Measurements from ENCODE around the gene KYNU. TPM values are rescaled to one million over a fixed set of nuclear protein-coding genes. Genes with fewer than 3 reads are reported as not detected.
A peak's percentile ranks its signal among the peaks of the same experiment; 100 is the strongest.

KYNU gene
- total and polyA plus RNA-seq, 2 of the 13 experiments (the other 11 are each of a cell fraction or from before 2014, with no cell fraction given): 21.9 to 68.6 TPM

DNA sequence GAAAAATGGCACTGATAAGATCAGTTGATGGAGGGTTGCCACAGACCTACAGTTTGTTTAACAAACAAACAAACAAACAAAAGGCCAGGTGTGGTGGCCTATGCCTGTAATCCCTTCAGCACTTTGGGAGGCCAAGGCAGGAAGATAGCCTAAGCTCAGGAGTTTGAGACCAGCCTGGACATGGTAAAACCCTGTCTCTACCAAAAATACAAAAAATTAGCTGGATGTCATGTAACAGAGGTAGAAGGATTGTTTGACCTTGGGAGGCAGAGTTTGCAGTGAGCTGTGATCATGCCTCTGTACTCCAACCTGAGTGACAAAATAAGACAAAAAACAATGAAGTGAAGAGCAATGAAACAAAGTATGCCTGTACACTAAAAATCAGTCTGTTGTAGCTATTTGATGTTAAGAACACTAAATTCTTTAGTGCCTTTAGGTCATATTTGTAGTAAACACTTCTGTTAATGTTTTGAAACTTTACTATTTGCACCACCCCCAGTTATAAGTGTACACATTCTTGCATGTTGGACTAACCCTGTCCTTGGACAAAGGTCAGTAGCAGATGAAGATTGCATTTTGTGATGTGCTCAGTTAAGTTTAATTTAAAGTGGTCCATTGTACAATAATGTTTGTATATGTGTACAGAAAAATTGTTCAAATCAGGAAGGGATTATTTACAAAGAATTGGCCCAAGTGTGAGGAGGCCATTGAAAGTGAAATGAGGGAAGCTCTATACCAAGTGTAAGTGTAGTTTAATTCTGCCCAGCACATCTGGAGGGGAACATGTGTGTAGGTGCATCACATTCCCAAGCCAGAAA, 73.9 kb downstream of the KYNU start (continued):
- peak; percentile 18; the same call in 1 of the 2 replicates for TF ChIP-seq ARID4A (CRISPR knock-in tag; IDR thresholded peaks at IDR 0.05; ENCODE audit: borderline replicate concordance)
- no peak for TF ChIP-seq NCOA1 (CRISPR knock-in tag; IDR thresholded peaks at IDR 0.05)
- TF ChIP-seq FOXP1 (IDR thresholded peaks at IDR 0.05): peak; percentile 76
- TF ChIP-seq FOXP1 (CRISPR knock-in tag; IDR thresholded peaks at IDR 0.05): peak; percentile 96
- TF ChIP-seq ZFP1 (CRISPR knock-in tag; IDR thresholded peaks at IDR 0.05): 0 out of 2 replicates have a peak, but pooled peaks have one; percentile 38
- peak; percentile 70 for TF ChIP-seq TBX2 (CRISPR knock-in tag; IDR thresholded peaks at IDR 0.05; ENCODE audit: borderline replicate concordance)
- TF ChIP-seq, protein P1, sequence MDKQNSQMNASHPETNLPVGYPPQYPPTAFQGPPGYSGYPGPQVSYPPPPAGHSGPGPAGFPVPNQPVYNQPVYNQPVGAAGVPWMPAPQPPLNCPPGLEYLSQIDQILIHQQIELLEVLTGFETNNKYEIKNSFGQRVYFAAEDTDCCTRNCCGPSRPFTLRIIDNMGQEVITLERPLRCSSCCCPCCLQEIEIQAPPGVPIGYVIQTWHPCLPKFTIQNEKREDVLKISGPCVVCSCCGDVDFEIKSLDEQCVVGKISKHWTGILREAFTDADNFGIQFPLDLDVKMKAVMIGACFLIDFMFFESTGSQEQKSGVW (CRISPR knock-in tag; IDR thresholded peaks at IDR 0.05; ENCODE audit: borderline replicate concordance): no peak
- TF ChIP-seq ZNF580 (CRISPR knock-in tag; IDR thresholded peaks at IDR 0.05; ENCODE audit: borderline replicate concordance, low read depth): no peak
- TF ChIP-seq, protein P2, sequence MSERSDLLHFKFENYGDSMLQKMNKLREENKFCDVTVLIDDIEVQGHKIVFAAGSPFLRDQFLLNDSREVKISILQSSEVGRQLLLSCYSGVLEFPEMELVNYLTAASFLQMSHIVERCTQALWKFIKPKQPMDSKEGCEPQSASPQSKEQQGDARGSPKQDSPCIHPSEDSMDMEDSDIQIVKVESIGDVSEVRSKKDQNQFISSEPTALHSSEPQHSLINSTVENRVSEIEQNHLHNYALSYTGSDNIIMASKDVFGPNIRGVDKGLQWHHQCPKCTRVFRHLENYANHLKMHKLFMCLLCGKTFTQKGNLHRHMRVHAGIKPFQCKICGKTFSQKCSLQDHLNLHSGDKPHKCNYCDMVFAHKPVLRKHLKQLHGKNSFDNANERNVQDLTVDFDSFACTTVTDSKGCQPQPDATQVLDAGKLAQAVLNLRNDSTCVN (CRISPR knock-in tag; IDR thresholded peaks at IDR 0.05; ENCODE audit: borderline replicate concordance): no peak
- TF ChIP-seq, protein P3, sequence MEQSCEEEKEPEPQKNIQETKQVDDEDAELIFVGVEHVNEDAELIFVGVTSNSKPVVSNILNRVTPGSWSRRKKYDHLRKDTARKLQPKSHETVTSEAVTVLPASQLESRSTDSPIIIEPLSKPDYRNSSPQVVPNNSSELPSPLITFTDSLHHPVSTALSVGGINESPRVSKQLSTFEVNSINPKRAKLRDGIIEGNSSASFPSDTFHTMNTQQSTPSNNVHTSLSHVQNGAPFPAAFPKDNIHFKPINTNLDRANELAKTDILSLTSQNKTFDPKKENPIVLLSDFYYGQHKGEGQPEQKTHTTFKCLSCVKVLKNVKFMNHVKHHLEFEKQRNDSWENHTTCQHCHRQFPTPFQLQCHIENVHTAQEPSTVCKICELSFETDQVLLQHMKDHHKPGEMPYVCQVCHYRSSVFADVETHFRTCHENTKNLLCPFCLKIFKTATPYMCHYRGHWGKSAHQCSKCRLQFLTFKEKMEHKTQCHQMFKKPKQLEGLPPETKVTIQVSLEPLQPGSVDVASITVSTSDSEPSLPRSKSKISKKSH (CRISPR knock-in tag; IDR thresholded peaks at IDR 0.05; ENCODE audit: borderline replicate concordance): no peak
- 0 out of 2 replicates have a peak, but pooled peaks have one; percentile 21 for TF ChIP-seq ZNF256 (CRISPR knock-in tag; conservative IDR thresholded peaks at IDR 0.05)
- peak; percentile 90 for TF ChIP-seq NCOR1 (IDR thresholded peaks at IDR 0.05; ENCODE audit: borderline replicate concordance, low read length)
- no peak; the same call in 1 of the 2 replicates for TF ChIP-seq AHR (CRISPR knock-in tag; IDR thresholded peaks at IDR 0.05)
- TF ChIP-seq ZBTB10 (CRISPR knock-in tag; IDR thresholded peaks at IDR 0.05; ENCODE audit: borderline replicate concordance): 0 out of 2 replicates have a peak, but pooled peaks have one; percentile 45

All from HepG2 (cell line).